ENCODE results near the gene TRIM4.
"Not testable (repeated sequence)": the region's sequence is repeated elsewhere in the genome, so short reads cannot be mapped to it uniquely, and the experiment has no call there.

Gene TRIM4

DNA sequence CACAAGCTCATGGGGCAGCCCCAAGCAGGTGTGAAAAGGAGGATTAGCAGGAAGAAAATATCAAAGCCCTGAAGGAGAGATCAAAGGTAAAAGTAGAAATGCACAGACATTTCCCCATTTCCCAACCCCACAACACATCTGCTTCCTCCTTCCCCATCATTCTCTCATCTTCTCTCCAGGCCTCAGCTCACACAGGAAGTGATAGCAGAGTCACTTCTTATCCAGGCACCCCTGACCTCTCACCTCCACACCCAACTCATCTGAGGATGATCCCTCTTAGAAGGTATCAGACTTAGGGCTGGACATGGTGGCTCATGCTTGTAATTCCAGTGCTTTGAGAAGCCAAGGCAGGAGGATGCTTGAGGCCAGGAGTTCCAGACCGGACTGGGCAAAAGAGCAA lies 28.3 kb upstream of the TRIM4 start:
- no peak overlapping the region for H3K4me3 ChIP-seq (ENCODE audit: low read depth, low read length)
- no peak for DNase-seq (ENCODE audit: low read depth)
- TF ChIP-seq, protein P1, sequence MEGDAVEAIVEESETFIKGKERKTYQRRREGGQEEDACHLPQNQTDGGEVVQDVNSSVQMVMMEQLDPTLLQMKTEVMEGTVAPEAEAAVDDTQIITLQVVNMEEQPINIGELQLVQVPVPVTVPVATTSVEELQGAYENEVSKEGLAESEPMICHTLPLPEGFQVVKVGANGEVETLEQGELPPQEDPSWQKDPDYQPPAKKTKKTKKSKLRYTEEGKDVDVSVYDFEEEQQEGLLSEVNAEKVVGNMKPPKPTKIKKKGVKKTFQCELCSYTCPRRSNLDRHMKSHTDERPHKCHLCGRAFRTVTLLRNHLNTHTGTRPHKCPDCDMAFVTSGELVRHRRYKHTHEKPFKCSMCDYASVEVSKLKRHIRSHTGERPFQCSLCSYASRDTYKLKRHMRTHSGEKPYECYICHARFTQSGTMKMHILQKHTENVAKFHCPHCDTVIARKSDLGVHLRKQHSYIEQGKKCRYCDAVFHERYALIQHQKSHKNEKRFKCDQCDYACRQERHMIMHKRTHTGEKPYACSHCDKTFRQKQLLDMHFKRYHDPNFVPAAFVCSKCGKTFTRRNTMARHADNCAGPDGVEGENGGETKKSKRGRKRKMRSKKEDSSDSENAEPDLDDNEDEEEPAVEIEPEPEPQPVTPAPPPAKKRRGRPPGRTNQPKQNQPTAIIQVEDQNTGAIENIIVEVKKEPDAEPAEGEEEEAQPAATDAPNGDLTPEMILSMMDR (IDR thresholded peaks at IDR 0.05; ENCODE audit: low read depth, low read length, missing control alignments): no peak

DNA sequence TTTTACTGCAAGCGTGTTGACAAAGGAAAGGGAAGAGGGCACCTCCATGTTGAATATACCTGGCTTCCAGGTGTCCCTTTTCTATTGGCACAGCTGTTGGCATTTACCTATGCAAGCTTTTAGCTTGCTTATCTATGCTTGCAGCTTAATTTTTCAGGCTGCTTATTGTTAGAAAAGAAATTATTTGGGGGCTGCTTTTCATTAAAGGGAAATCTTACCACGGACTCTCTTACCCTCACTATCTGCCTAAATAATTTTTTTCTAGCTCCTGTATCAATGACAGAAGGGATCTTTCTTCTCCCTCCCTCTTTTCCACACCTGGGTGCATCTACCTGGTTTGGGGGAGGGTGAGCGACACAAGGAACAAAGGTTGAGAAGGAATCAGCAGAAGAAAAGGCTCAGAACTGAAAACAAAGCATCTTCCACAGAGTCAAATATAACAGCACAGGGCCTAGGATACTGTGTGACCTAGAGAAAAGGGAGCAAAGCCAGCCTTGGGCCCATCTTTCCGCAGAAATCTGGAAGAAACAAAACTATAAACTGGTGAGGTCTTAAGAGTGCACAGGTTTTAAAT lies 25.3 kb upstream of the TRIM4 start:
- no peak for DNase-seq (ENCODE audit: low read depth)
- no peak overlapping the region for H3K4me3 ChIP-seq (ENCODE audit: low read depth, low read length)
- TF ChIP-seq, protein P1 (IDR thresholded peaks at IDR 0.05; ENCODE audit: low read depth, low read length, missing control alignments): no peak

DNA sequence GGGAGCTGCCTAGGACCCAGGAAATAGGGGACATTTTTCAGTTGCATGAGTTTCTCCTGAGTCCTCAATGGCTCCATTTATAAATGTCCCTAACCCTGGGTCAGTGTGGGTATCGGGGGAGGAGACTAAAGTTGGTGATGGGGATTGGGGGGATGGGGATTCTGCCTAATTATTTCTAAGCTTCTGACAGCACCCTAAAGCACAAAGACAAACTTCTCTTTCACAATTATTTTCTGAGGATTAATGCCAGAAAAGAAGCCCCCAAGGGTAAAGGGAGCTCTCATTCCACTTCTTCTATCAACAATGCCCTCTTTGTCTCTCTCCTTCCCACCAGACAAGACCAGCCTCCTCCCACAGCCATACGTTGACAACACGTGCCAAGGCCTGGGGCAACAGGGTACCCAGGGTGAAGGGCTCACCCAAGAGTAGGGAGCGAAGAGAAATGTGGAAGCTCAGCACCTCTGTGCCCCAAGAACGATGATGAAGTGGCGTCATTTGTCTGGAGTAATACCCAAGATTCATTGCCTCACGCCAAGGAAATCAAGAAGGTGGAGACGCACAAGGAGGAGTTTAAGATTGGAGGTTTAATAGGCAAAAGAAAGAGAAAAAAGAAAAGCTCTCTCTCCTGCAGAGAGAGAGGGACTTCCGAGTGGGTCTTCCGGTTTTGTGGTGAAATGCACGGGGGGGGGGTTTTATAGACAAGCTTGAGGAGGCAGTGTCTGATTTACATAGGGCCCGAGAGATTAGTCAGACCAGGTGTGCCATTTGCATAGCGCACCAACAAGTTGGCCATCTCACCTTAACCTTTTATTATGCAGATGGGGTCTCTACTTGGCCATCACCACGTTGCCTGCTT lies 24.5 kb upstream of the TRIM4 start:
- TF ChIP-seq, protein P1 (IDR thresholded peaks at IDR 0.05; ENCODE audit: low read depth, low read length, missing control alignments): no peak
- DNase-seq (ENCODE audit: low read depth): no peak

DNA sequence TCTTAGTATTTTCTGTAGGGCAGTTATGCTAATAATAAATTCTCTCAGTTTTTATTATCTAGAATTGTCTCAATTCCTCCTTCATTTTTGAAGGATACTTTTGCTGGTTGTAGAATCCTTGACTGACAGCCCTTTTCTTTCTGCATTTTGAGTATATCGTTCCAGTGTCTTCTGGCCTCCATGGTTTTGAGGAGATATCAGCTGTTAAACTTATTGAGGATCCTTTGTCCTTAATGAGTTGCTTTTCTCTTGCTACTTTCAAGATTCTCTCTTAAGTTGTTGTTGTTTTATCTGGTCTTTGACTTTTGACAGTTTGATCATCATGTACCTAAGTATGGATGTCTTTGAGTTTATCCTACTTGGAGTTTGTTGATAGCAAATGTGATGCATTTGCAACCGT lies 19.0 kb upstream of the TRIM4 start:
- TF ChIP-seq, protein P1 (IDR thresholded peaks at IDR 0.05; ENCODE audit: low read depth, low read length, missing control alignments): no peak
- H3K4me3 ChIP-seq (ENCODE audit: low read depth, low read length): no peak overlapping the region
- no peak for DNase-seq (ENCODE audit: low read depth)

More for the DNA sequence above, 24.5 kb upstream of the TRIM4 start:
- H3K4me3 ChIP-seq (ENCODE audit: low read depth, low read length): peak overlapping the region; percentile 18; the same call in 1 of the 2 replicates

DNA sequence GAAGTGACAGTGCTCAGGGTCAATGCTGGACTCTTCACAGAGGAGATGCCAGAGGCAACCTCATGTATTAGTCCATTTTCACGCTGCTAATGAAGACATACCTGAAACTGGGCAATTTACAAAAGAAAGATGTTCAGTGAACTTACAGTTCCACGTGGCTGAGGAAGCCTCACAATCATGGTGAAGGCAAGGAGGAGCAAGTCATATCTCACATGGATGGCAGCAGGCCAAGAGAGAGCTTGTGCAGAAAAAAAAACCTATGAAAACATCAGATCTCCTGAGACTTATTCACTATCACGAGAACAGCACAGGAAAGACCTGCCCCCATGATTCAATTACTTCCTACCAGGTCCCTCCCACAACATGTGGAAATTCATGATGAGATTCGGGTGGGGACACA lies 15.7 kb upstream of the TRIM4 start:
- H3K4me3 ChIP-seq (ENCODE audit: low read depth, low read length); DNase-seq (ENCODE audit: low read depth): not testable (repeated sequence)

DNA sequence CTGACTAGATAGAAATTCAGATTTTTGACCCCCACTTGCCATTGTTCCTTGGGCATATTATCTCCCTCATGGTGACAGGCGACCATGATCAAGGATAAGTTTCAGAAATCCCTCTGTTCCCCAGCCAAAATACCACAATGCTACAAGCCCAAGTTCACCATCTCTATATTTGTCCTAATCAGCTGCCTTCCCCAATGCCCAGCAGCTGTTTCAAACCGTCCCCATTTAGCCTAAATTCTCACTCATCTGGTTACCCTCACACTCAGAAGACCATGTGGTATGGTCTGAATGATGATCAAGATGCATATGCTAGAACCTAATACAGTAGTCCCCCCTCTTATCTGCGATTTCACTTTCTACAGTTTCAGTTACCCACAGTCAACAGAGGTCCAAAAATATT lies 11.0 kb upstream of the TRIM4 start:
- no peak overlapping the region for H3K4me3 ChIP-seq (ENCODE audit: low read depth, low read length)
- DNase-seq (ENCODE audit: low read depth): no peak
- TF ChIP-seq, protein P1 (IDR thresholded peaks at IDR 0.05; ENCODE audit: low read depth, low read length, missing control alignments): no peak

DNA sequence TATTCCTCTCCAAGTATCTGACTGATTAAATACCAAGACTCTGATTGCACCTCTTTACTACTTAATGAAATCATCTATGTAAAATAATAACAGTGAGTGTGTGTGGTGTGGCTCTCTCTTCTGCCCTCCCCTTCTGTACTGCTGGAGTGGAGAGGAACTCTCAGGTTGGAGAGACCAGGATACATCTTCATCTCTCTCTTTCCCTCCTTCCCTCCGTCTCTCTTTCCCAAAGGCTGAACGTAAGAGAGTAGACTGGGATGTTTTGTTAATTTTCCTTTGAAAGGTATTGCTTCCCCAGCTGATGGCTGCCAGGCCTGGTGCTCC lies 10.4 kb upstream of the TRIM4 start:
- no peak overlapping the region for H3K4me3 ChIP-seq (ENCODE audit: low read depth, low read length)
- TF ChIP-seq, protein P1 (IDR thresholded peaks at IDR 0.05; ENCODE audit: low read depth, low read length, missing control alignments): no peak

More for the DNA sequence above, 10.4 kb upstream of the TRIM4 start:
- no peak for DNase-seq (ENCODE audit: low read depth)

Data from GM12864 (cell line).